Thymus (tissue), 11 donors: ENCODE results near the gene FOXO1. TPM values are rescaled to one million over a fixed set of nuclear protein-coding genes. Genes with fewer than 3 reads are reported as not detected.

Experiments
- DNase-seq, 9 donors: peaks; one replicate each; pipeline ENCODE4 v3.0.0-alpha.2; 2013; ENCODE audit warnings: low spot score in 9 of 9, low read depth in 6 of 9, missing footprints in 1 of 9
- H3K27ac ChIP-seq, 2 donors: one replicate each; pipeline ENCODE4 v1.5.1; 2013; ENCODE audit warnings: control low read depth in 1 of 2, low read depth in 1 of 2, low read length in 1 of 2, mild to moderate bottlenecking in 1 of 2, moderate library complexity in 1 of 2
- H3K27me3 ChIP-seq, 2 donors: one replicate each; pipeline ENCODE4 v1.5.1; 2013; ENCODE audit warnings: low read length in 1 of 2; ENCODE audit not compliant: control insufficient read depth in 2 of 2, insufficient read depth in 1 of 2
- H3K36me3 ChIP-seq, 2 donors: one replicate each; pipeline ENCODE4 v1.5.1; 2013; ENCODE audit warnings: low read length in 1 of 2, mild to moderate bottlenecking in 1 of 2, moderate library complexity in 1 of 2; ENCODE audit not compliant: control insufficient read depth in 2 of 2, insufficient read depth in 2 of 2
- H3K4me1 ChIP-seq, 2 donors: one replicate each; pipeline ENCODE4 v1.5.1; 2013; ENCODE audit warnings: low read length in 2 of 2; ENCODE audit not compliant: control insufficient read depth in 2 of 2, insufficient read depth in 2 of 2
- H3K4me3 ChIP-seq, 2 donors: one replicate each; pipeline ENCODE4 v1.5.1; 2013; ENCODE audit warnings: low read length in 2 of 2, control low read depth in 1 of 2, mild to moderate bottlenecking in 1 of 2
- H3K9me3 ChIP-seq, 2 donors: one replicate each; pipeline ENCODE4 v1.5.1; 2013; ENCODE audit warnings: low read length in 1 of 2, mild to moderate bottlenecking in 1 of 2; ENCODE audit not compliant: control insufficient read depth in 2 of 2, insufficient read depth in 1 of 2
- WGBS: extraction: QIAGEN DNeasy Blood & Tissue Kit; methylation state at CpG from one replicate; pipeline ENCODE4 v1.1.7; 2013; 5-methylcytosine and 5-hydroxymethylcytosine counted together
- polyA plus RNA-seq: library from polyadenylated mRNA; stranded (reverse); fragments of 200-250 nt; gene quantifications from one replicate; pipeline ENCODE4 v1.2.3, GENCODE V29; 2013
- total RNA-seq: library from RNA; stranded (reverse); fragments of 120-200 nt; gene quantifications from one replicate; pipeline ENCODE4 v1.2.4, GENCODE V29; 2013
- donor health status: healthy.

Gene FOXO1
- total and polyA plus RNA-seq, 2 donors: 8.7 to 17.2 TPM

DNA sequence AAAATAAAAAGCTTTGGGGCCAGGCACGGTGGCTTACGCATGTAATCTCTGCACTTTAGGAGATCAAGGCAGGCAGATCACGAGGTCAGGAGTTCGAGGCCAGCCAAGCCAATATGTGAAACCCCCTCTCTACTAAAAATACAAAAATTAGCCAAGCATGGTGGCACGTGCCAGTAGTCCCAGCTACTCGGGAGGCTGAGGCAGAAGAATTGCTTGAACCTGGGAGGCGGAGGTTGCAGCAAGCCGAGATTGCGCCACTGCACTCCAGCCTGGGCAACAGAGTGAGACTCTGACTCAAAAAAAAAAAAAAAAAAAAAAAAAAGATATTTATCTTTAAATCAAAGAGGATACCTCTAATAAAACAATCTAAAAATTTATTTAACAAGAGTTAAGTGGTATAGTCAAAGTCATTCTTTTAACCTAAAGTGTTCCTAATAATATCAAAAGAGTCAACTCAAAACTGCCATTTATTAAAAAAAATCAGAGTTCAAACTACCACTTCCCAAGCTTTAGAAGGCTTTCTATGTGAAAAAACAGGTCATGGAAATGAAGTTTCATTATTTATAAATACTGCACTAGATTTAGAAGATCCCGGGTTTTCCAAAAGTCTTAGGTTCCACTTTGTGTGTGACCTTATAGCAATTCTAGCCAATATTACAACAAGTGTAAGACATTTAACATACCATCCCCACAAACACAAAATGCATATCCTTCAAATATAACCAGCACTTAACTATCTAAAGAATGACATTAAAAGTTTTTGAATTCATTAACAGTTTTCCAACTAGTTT, 4.4 kb downstream of the FOXO1 start:
- Histone ChIP-seq H3K9me3 (no peaks in the 10 kb centered on the region), H3K36me3 (no peaks in the 10 kb centered on the region), H3K4me3 (no peak overlapping the region), H3K27me3 (peaks cover 36 to 47% of the 10 kb centered on the region in 2 donors), H3K27ac (no peak overlapping the region), H3K4me1 (peaks cover 7 to 10% of the 10 kb centered on the region in 2 donors)
- no peak for DNase-seq
- WGBS: 94% methylated on average over 10 of the region's 10 CpGs

GRCh38 chr13:40660692-40661091, 5.7 kb downstream of the FOXO1 start:
- DNase-seq: no peak
- peaks cover 31 to 42% of the 10 kb centered on the region in 2 donors for H3K27me3 ChIP-seq
- no peaks in the 10 kb centered on the region for H3K36me3 ChIP-seq
- no peak overlapping the region for H3K4me3 ChIP-seq
- 94% methylated on average over 5 of the region's 5 CpGs for WGBS
- no peak overlapping the region for H3K27ac ChIP-seq
- H3K4me1 ChIP-seq: peaks cover 7 to 10% of the 10 kb centered on the region in 2 donors
- H3K9me3 ChIP-seq: no peaks in the 10 kb centered on the region

GRCh38 chr13:40660141-40660664, 6.2 kb downstream of the FOXO1 start:
- H3K27me3 ChIP-seq: peaks cover 26 to 38% of the 10 kb centered on the region in 2 donors
- H3K9me3 ChIP-seq: no peaks in the 10 kb centered on the region
- no peaks in the 10 kb centered on the region for H3K36me3 ChIP-seq
- peak overlapping the region in 1 of 2 donors; percentile 2 for H3K27ac ChIP-seq
- 94% methylated on average over 4 of the region's 4 CpGs for WGBS
- peaks cover 7% of the 10 kb centered on the region in 2 donors for H3K4me1 ChIP-seq
- DNase-seq: no peak
- H3K4me3 ChIP-seq: no peak overlapping the region

DNA sequence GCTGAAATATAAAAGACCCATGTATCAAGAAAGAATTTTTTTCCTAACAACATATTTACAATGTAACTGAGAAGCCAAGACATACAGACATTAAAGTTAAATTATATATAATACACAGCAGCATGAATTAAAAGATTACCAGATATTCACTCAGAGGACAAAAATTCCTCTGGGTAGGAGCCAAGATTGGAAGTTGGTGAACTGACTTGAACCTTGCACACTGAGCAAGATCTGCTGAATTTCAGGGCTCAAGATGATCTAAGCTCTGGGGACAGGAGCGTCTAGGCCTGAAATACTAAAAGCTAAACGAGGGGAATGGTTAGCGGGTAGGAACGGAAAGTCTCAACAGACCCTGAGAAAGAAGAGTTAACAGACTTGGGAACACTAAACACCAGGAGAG, 8.5 kb downstream of the FOXO1 start:
- DNase-seq: no peak
- Histone ChIP-seq H3K36me3 (no peaks in the 10 kb centered on the region), H3K4me1 (no peaks in the 10 kb centered on the region), H3K27me3 (peaks cover 6 to 15% of the 10 kb centered on the region in 2 donors), H3K4me3 (no peak overlapping the region), H3K27ac (no peak overlapping the region), H3K9me3 (no peaks in the 10 kb centered on the region)
- 96% methylated on average over 4 of the region's 4 CpGs for WGBS

- no peak overlapping the region for H3K27ac ChIP-seq
- no peak for DNase-seq
- H3K36me3 ChIP-seq: no peaks in the 10 kb centered on the region
- H3K4me1 ChIP-seq: no peaks in the 10 kb centered on the region
- no peak overlapping the region for H3K4me3 ChIP-seq
- no peaks in the 10 kb centered on the region for H3K9me3 ChIP-seq
- peaks cover 2 to 10% of the 10 kb centered on the region in 2 donors for H3K27me3 ChIP-seq
- 98% methylated on average over 5 of the region's 5 CpGs for WGBS
Observed at GRCh38 chr13:40657307-40657706, 9.1 kb downstream of the FOXO1 start.

GRCh38 chr13:40656358-40656757, 10.1 kb downstream of the FOXO1 start:
- Histone ChIP-seq H3K27ac (no peak overlapping the region), H3K27me3 (peaks cover 0 to 5% of the 10 kb centered on the region in 2 donors), H3K9me3 (no peaks in the 10 kb centered on the region), H3K4me1 (no peaks in the 10 kb centered on the region), H3K36me3 (no peaks in the 10 kb centered on the region), H3K4me3 (no peak overlapping the region)
- DNase-seq: no peak
- WGBS: 91% methylated on average over 1 of the region's 1 CpG

- WGBS: 55% methylated on average over 3 of the region's 3 CpGs
- Histone ChIP-seq H3K27me3 (no peaks in the 10 kb centered on the region), H3K27ac (no peak overlapping the region), H3K9me3 (no peaks in the 10 kb centered on the region), H3K36me3 (no peaks in the 10 kb centered on the region), H3K4me1 (no peaks in the 10 kb centered on the region), H3K4me3 (no peak overlapping the region)
- DNase-seq: no peak
Observed at GRCh38 chr13:40653527-40654318, 12.7 kb downstream of the FOXO1 start.

- Histone ChIP-seq H3K27me3 (no peaks in the 10 kb centered on the region), H3K9me3 (no peaks in the 10 kb centered on the region), H3K27ac (no peak overlapping the region), H3K4me3 (no peak overlapping the region), H3K4me1 (peaks cover 0 to 2% of the 10 kb centered on the region in 2 donors), H3K36me3 (no peaks in the 10 kb centered on the region)
- WGBS: 75% methylated on average over 2 of the region's 2 CpGs
- DNase-seq: no peak
Observed at GRCh38 chr13:40652588-40652940, 13.9 kb downstream of the FOXO1 start.
